ENCODE results near the gene KRT1.

KRT1 gene

GRCh38 chr12:52704464-52704863, 24.3 kb upstream of the KRT1 start:
- no peak overlapping the region for H3K27ac Mint-ChIP-seq
- ATAC-seq (no peak), DNase-seq (ENCODE audit: low spot score in 2 of 2) (no peak)
- H3K4me1 Mint-ChIP-seq: no peaks in the 10 kb centered on the region
- H3K4me3 Mint-ChIP-seq: no peak overlapping the region
- H3K36me3 Mint-ChIP-seq: no peaks in the 10 kb centered on the region
- H3K9me3 Mint-ChIP-seq: no peaks in the 10 kb centered on the region

GRCh38 chr12:52703878-52704277, 23.7 kb upstream of the KRT1 start:
- Mint-ChIP-seq H3K36me3 (no peaks in the 10 kb centered on the region), H3K9me3 (no peaks in the 10 kb centered on the region), H3K27ac (no peak overlapping the region), H3K4me3 (no peak overlapping the region), H3K4me1 (no peaks in the 10 kb centered on the region)
- ATAC-seq (no peak), DNase-seq (ENCODE audit: low spot score in 2 of 2) (no peak)

GRCh38 chr12:52703424-52703823, 23.2 kb upstream of the KRT1 start, which contains the start of gene KRT77:
Gene KRT77 (minus strand): TSS chr12:52703524. CDS start chr12:52703434, 90 bp downstream.
- no peak within 1 kb of the TSS for H3K27ac Mint-ChIP-seq
- no peak within 1 kb of the TSS for H3K4me3 Mint-ChIP-seq
- no peaks in the 10 kb centered on the region for H3K4me1 Mint-ChIP-seq
- H3K36me3 Mint-ChIP-seq: no peaks in the 10 kb centered on the region
- ATAC-seq (no peak), DNase-seq (ENCODE audit: low spot score in 2 of 2) (no peak)
- H3K9me3 Mint-ChIP-seq: no peaks in the 10 kb centered on the region

GRCh38 chr12:52702338-52702737, 22.1 kb upstream of the KRT1 start:
- ATAC-seq (no peak), DNase-seq (ENCODE audit: low spot score in 2 of 2) (no peak)
- no peaks in the 10 kb centered on the region for H3K4me1 Mint-ChIP-seq
- H3K36me3 Mint-ChIP-seq: no peaks in the 10 kb centered on the region
- no peak overlapping the region for H3K27ac Mint-ChIP-seq
- no peak overlapping the region for H3K4me3 Mint-ChIP-seq
- H3K9me3 Mint-ChIP-seq: no peaks in the 10 kb centered on the region

GRCh38 chr12:52701281-52701680, 21.1 kb upstream of the KRT1 start:
- H3K9me3 Mint-ChIP-seq: no peaks in the 10 kb centered on the region
- DNase-seq (ENCODE audit: low spot score in 2 of 2): no peak
- H3K36me3 Mint-ChIP-seq: no peaks in the 10 kb centered on the region
- no peak overlapping the region for H3K27ac Mint-ChIP-seq
- no peak overlapping the region for H3K4me3 Mint-ChIP-seq
- no peaks in the 10 kb centered on the region for H3K4me1 Mint-ChIP-seq
- peak; percentile 19 for ATAC-seq

GRCh38 chr12:52699960-52700359, 19.8 kb upstream of the KRT1 start:
- Mint-ChIP-seq H3K27ac (no peak overlapping the region), H3K4me1 (no peaks in the 10 kb centered on the region), H3K9me3 (no peaks in the 10 kb centered on the region), H3K4me3 (no peak overlapping the region), H3K36me3 (no peaks in the 10 kb centered on the region)
- DNase-seq (ENCODE audit: low spot score in 2 of 2) (no peak), ATAC-seq (no peak)

- H3K36me3 Mint-ChIP-seq: no peaks in the 10 kb centered on the region
- ATAC-seq: no peak
Observed at GRCh38 chr12:52699373-52699772, 19.2 kb upstream of the KRT1 start.

GRCh38 chr12:52698651-52699340, 18.6 kb upstream of the KRT1 start:
- no peaks in the 10 kb centered on the region for H3K9me3 Mint-ChIP-seq
- no peaks in the 10 kb centered on the region for H3K36me3 Mint-ChIP-seq
- no peak overlapping the region for H3K27ac Mint-ChIP-seq
- H3K4me3 Mint-ChIP-seq: no peak overlapping the region
- no peaks in the 10 kb centered on the region for H3K4me1 Mint-ChIP-seq
- ATAC-seq (no peak), DNase-seq (ENCODE audit: low spot score in 2 of 2) (no peak)

More at GRCh38 chr12:52699373-52699772, 19.2 kb upstream of the KRT1 start:
- Mint-ChIP-seq H3K27ac (no peak overlapping the region), H3K9me3 (no peaks in the 10 kb centered on the region), H3K4me1 (no peaks in the 10 kb centered on the region), H3K4me3 (no peak overlapping the region)
- no peak for DNase-seq (ENCODE audit: low spot score in 2 of 2)

- Mint-ChIP-seq H3K4me3 (no peak overlapping the region), H3K4me1 (peaks cover 12% of the 10 kb centered on the region)
Observed at GRCh38 chr12:52697058-52697582, 16.9 kb upstream of the KRT1 start.

GRCh38 chr12:52696588-52696987, 16.4 kb upstream of the KRT1 start:
- H3K36me3 Mint-ChIP-seq: no peaks in the 10 kb centered on the region
- ATAC-seq (no peak), DNase-seq (ENCODE audit: low spot score in 2 of 2) (no peak)
- H3K9me3 Mint-ChIP-seq: no peaks in the 10 kb centered on the region
- no peak overlapping the region for H3K4me3 Mint-ChIP-seq
- no peak overlapping the region for H3K27ac Mint-ChIP-seq
- peaks cover 15% of the 10 kb centered on the region for H3K4me1 Mint-ChIP-seq

More at GRCh38 chr12:52697058-52697582, 16.9 kb upstream of the KRT1 start:
- no peak overlapping the region for H3K27ac Mint-ChIP-seq
- DNase-seq (ENCODE audit: low spot score in 2 of 2) (no peak), ATAC-seq (no peak)
- H3K9me3 Mint-ChIP-seq: no peaks in the 10 kb centered on the region
- no peaks in the 10 kb centered on the region for H3K36me3 Mint-ChIP-seq

- no peak overlapping the region for H3K27ac Mint-ChIP-seq
- H3K4me3 Mint-ChIP-seq: no peak overlapping the region
- DNase-seq (ENCODE audit: low spot score in 2 of 2) (no peak), ATAC-seq (no peak)
- H3K9me3 Mint-ChIP-seq: no peaks in the 10 kb centered on the region
- peaks cover 27% of the 10 kb centered on the region for H3K4me1 Mint-ChIP-seq
- H3K36me3 Mint-ChIP-seq: no peaks in the 10 kb centered on the region
Observed at GRCh38 chr12:52695039-52695438, 14.8 kb upstream of the KRT1 start.

- H3K4me3 Mint-ChIP-seq: no peak overlapping the region
- no peak for ATAC-seq
- no peak overlapping the region for H3K27ac Mint-ChIP-seq
- no peaks in the 10 kb centered on the region for H3K9me3 Mint-ChIP-seq
- DNase-seq (ENCODE audit: low spot score in 2 of 2): no peak
- peaks cover 27% of the 10 kb centered on the region for H3K4me1 Mint-ChIP-seq
- H3K36me3 Mint-ChIP-seq: no peaks in the 10 kb centered on the region
Observed at GRCh38 chr12:52694151-52694550, 13.9 kb upstream of the KRT1 start.

- ATAC-seq: no peak
- Mint-ChIP-seq H3K4me3 (no peak overlapping the region), H3K4me1 (peaks cover 27% of the 10 kb centered on the region), H3K36me3 (no peaks in the 10 kb centered on the region), H3K9me3 (no peaks in the 10 kb centered on the region), H3K27ac (no peak overlapping the region)
- DNase-seq (ENCODE audit: low spot score in 2 of 2): no peak
Observed at GRCh38 chr12:52693261-52693660, 13.1 kb upstream of the KRT1 start.

- Mint-ChIP-seq H3K4me3 (no peak overlapping the region), H3K9me3 (no peaks in the 10 kb centered on the region), H3K36me3 (no peaks in the 10 kb centered on the region), H3K27ac (no peak overlapping the region), H3K4me1 (peaks cover 36% of the 10 kb centered on the region)
- DNase-seq (ENCODE audit: low spot score in 2 of 2) (no peak), ATAC-seq (no peak)
Observed at GRCh38 chr12:52692254-52692653, 12.0 kb upstream of the KRT1 start.

- Mint-ChIP-seq H3K9me3 (no peaks in the 10 kb centered on the region), H3K4me1 (peaks cover 38% of the 10 kb centered on the region), H3K36me3 (no peaks in the 10 kb centered on the region), H3K4me3 (peak overlapping the region; percentile 75), H3K27ac (peak overlapping the region; percentile 74)
- ATAC-seq (no peak), DNase-seq (ENCODE audit: low spot score in 2 of 2) (no peak)
Observed at GRCh38 chr12:52691841-52692150, 11.6 kb upstream of the KRT1 start.

- Mint-ChIP-seq H3K27ac (peak overlapping the region; percentile 74), H3K4me1 (peaks cover 38% of the 10 kb centered on the region), H3K4me3 (peak overlapping the region; percentile 75), H3K36me3 (no peaks in the 10 kb centered on the region), H3K9me3 (no peaks in the 10 kb centered on the region)
- peak; percentile 56 for ATAC-seq
- peak; percentile 8 to 58 for DNase-seq (ENCODE audit: low spot score in 2 of 2)
Observed at GRCh38 chr12:52691076-52691840, 11.1 kb upstream of the KRT1 start.
